ENCODE measurements around the gene NAT16.

The NAT16 gene

DNA sequence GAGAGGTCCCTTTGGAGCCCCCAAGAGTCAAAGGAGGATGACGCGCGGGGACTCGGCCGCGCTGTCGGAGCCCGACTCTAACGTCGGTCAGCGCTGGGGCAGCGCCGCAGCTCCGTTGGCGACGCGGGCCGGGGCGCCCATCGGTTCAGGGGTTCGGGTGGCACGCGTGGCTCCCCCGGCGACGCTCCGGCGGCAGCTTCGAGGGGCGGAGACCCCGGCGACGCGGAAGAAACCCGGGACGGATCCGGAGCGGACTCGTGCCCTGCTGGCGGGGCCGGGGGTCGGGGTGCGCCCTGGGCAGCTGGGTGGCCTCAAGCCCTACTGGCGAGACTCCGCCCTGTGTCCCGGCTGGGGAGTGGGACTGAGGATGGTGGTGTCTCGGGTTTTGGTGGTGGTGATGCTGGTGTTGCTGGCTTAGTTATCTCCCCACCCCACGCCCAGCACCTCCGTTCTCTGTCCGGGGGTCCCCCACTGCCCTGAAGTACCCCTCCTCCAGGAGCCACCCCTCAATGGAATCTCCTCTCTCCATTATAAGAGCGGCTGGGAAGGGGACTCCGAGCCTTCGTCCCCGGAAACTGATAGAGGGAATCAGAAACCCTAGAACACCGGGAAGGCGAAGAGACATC is at the start of gene NAT16:
NAT16 (minus strand) TSS at position 164 of the 626 bp plus-strand sequence. CDS start 5,486 bp downstream, outside the sequence.
- TF ChIP-seq, protein P1, sequence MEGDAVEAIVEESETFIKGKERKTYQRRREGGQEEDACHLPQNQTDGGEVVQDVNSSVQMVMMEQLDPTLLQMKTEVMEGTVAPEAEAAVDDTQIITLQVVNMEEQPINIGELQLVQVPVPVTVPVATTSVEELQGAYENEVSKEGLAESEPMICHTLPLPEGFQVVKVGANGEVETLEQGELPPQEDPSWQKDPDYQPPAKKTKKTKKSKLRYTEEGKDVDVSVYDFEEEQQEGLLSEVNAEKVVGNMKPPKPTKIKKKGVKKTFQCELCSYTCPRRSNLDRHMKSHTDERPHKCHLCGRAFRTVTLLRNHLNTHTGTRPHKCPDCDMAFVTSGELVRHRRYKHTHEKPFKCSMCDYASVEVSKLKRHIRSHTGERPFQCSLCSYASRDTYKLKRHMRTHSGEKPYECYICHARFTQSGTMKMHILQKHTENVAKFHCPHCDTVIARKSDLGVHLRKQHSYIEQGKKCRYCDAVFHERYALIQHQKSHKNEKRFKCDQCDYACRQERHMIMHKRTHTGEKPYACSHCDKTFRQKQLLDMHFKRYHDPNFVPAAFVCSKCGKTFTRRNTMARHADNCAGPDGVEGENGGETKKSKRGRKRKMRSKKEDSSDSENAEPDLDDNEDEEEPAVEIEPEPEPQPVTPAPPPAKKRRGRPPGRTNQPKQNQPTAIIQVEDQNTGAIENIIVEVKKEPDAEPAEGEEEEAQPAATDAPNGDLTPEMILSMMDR (IDR thresholded peaks at IDR 0.05) = no peak
- TF ChIP-seq ZFX (IDR thresholded peaks at IDR 0.05; ENCODE audit: borderline replicate concordance) = no peak
- no peak within 1 kb of the TSS for H3K27ac ChIP-seq

DNA sequence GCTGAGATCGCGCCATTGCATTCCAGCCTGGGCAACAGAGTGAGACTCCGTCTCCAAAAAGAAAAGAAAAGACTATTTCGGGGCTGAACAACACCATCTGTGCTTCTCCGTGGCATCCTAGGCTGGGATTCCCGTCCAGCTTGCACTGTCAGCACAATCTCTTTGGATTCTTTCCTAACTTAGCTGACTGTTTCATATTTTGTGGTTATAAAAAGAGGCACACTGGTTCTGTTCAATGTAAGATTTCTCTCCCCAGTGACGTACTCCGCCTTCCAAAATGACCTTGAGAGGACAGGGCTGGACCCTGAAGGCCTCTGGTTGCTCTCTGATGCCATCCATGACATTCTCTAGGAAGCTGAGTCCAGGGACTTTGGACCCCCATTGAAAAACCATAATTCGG is 46.6 kb upstream of the NAT16 start:
- TF ChIP-seq, protein P1 (IDR thresholded peaks at IDR 0.05) = no peak
- H3K27ac ChIP-seq = no peak overlapping the region

GRCh38 chr7:101225650-101226049 is 45.6 kb upstream of the NAT16 start:
- no peak overlapping the region for H3K27ac ChIP-seq
- TF ChIP-seq ZFX (IDR thresholded peaks at IDR 0.05; ENCODE audit: borderline replicate concordance) = no peak
- TF ChIP-seq, protein P1 (IDR thresholded peaks at IDR 0.05) = no peak

DNA sequence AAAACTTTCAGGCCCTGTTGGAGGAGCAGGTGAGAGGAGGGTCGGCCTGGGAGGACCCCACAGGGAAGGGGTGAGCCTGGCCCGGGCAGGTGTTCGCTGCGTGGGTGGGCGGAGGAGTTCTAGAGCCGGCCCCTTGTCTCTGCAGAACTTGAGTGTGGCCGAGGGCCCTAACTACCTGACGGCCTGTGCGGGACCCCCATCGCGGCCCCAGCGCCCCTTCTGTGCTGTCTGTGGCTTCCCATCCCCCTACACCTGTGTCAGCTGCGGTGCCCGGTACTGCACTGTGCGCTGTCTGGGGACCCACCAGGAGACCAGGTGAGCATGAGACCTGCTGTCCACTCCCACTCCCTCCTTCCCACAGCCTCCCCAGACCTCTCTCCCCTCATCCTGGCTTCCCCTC is 43.4 kb upstream of the NAT16 start:
- TF ChIP-seq, protein P1 (IDR thresholded peaks at IDR 0.05) = no peak
- TF ChIP-seq ZFX (IDR thresholded peaks at IDR 0.05; ENCODE audit: borderline replicate concordance) = no peak

DNA sequence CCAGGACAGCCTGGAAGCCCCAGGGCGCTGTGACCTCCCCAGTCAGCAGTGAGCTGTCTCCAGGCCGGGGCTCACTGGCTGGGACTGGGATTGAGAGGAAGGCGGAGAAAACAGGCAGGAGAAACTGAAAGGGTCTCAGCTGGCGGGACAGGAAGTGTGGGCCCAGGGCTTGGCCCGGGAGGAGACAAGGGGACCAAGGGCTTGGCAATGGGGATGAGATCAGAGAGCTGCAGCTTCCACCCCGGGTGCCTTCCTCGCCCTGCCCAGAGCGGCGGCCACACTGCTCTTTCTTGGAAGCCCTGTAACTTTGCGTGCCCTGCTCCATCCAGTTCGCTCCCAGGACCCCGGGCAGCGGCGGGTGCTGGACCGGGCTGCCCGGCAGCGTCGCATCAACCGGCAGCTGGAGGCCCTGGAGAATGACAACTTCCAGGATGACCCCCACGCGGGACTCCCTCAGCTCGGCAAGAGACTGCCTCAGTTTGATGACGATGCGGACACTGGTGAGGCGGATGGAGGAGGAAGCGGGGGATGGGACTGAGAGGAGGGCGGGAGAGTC is 42.3 kb upstream of the NAT16 start:
- TF ChIP-seq ZFX (IDR thresholded peaks at IDR 0.05; ENCODE audit: borderline replicate concordance) = no peak
- TF ChIP-seq, protein P1 (IDR thresholded peaks at IDR 0.05) = no peak
- no peak overlapping the region for H3K27ac ChIP-seq

More for the DNA sequence above, 43.4 kb upstream of the NAT16 start:
- H3K27ac ChIP-seq = no peak overlapping the region

DNA sequence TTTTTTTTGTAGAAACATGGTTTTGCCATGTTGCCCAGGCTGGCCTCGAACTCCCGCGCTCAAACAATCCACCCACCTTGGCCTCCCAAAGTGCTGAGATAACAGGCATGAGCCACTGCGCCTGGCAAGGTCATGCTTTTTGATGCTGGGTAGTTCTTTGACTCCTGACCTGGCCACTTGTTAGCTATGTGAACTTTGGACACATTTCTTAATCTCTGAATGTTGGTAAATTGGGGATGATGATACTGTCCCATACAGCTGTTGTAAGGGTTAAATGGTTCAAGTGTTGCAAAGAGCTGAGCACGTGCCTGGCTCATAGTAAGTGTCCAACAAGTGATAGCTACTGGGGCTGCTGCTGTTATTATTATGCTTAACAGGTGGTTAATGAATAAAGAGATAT is 40.2 kb upstream of the NAT16 start:
- TF ChIP-seq ZFX (IDR thresholded peaks at IDR 0.05; ENCODE audit: borderline replicate concordance) = no peak
- TF ChIP-seq, protein P1 (IDR thresholded peaks at IDR 0.05) = no peak
- no peak overlapping the region for H3K27ac ChIP-seq

Measured in 22Rv1 (cell line).